ENCODE results near the gene WDR75.

WDR75 gene

GRCh38 chr2:189444322-189444721, 3.0 kb downstream of the WDR75 start:
- no peak for TF ChIP-seq ZNF70 (CRISPR knock-in tag; IDR thresholded peaks at IDR 0.05)
- TF ChIP-seq ZC3H10 (CRISPR knock-in tag; IDR thresholded peaks at IDR 0.05), result no peak
- TF ChIP-seq OSR1 (CRISPR knock-in tag; IDR thresholded peaks at IDR 0.05), result no peak
- TF ChIP-seq TCF4 (CRISPR knock-in tag; IDR thresholded peaks at IDR 0.05; ENCODE audit: borderline replicate concordance), result no peak
- TF ChIP-seq ZFP30 (CRISPR knock-in tag; IDR thresholded peaks at IDR 0.05), result no peak
- TF ChIP-seq TOX (CRISPR knock-in tag; IDR thresholded peaks at IDR 0.05; ENCODE audit: borderline replicate concordance), result no peak
- no peak for ATAC-seq

- ATAC-seq, result no peak
- TF ChIP-seq OSR1 (CRISPR knock-in tag; IDR thresholded peaks at IDR 0.05) (no peak), ARNTL (CRISPR knock-in tag; IDR thresholded peaks at IDR 0.05; ENCODE audit: borderline replicate concordance, low read depth) (no peak), ESRRG (CRISPR knock-in tag; IDR thresholded peaks at IDR 0.05) (no peak), TOX (CRISPR knock-in tag; IDR thresholded peaks at IDR 0.05; ENCODE audit: borderline replicate concordance) (no peak), ZFP30 (CRISPR knock-in tag; IDR thresholded peaks at IDR 0.05) (no peak), ISL1 (CRISPR knock-in tag; IDR thresholded peaks at IDR 0.05) (no peak), CSDC2 (CRISPR knock-in tag; IDR thresholded peaks at IDR 0.05) (no peak), ZNF8 (CRISPR knock-in tag; IDR thresholded peaks at IDR 0.05) (no peak), ZNF70 (CRISPR knock-in tag; IDR thresholded peaks at IDR 0.05) (no peak), ZFP3 (CRISPR knock-in tag; IDR thresholded peaks at IDR 0.05) (no peak), POU6F1 (CRISPR knock-in tag; IDR thresholded peaks at IDR 0.05; ENCODE audit: borderline replicate concordance, low read depth) (no peak), ZC3H10 (CRISPR knock-in tag; IDR thresholded peaks at IDR 0.05) (no peak), RARB (CRISPR knock-in tag; IDR thresholded peaks at IDR 0.05) (no peak)
- TF ChIP-seq, protein P1, sequence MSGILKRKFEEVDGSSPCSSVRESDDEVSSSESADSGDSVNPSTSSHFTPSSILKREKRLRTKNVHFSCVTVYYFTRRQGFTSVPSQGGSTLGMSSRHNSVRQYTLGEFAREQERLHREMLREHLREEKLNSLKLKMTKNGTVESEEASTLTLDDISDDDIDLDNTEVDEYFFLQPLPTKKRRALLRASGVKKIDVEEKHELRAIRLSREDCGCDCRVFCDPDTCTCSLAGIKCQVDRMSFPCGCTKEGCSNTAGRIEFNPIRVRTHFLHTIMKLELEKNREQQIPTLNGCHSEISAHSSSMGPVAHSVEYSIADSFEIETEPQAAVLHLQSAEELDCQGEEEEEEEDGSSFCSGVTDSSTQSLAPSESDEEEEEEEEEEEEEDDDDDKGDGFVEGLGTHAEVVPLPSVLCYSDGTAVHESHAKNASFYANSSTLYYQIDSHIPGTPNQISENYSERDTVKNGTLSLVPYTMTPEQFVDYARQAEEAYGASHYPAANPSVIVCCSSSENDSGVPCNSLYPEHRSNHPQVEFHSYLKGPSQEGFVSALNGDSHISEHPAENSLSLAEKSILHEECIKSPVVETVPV (CRISPR knock-in tag; IDR thresholded peaks at IDR 0.05), result no peak
- TF ChIP-seq, protein P2, sequence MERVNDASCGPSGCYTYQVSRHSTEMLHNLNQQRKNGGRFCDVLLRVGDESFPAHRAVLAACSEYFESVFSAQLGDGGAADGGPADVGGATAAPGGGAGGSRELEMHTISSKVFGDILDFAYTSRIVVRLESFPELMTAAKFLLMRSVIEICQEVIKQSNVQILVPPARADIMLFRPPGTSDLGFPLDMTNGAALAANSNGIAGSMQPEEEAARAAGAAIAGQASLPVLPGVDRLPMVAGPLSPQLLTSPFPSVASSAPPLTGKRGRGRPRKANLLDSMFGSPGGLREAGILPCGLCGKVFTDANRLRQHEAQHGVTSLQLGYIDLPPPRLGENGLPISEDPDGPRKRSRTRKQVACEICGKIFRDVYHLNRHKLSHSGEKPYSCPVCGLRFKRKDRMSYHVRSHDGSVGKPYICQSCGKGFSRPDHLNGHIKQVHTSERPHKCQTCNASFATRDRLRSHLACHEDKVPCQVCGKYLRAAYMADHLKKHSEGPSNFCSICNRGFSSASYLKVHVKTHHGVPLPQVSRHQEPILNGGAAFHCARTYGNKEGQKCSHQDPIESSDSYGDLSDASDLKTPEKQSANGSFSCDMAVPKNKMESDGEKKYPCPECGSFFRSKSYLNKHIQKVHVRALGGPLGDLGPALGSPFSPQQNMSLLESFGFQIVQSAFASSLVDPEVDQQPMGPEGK (CRISPR knock-in tag; IDR thresholded peaks at IDR 0.05; ENCODE audit: borderline replicate concordance), result no peak
These were observed 5.5 kb downstream of the WDR75 start for GRCh38 chr2:189446780-189447179.

DNA sequence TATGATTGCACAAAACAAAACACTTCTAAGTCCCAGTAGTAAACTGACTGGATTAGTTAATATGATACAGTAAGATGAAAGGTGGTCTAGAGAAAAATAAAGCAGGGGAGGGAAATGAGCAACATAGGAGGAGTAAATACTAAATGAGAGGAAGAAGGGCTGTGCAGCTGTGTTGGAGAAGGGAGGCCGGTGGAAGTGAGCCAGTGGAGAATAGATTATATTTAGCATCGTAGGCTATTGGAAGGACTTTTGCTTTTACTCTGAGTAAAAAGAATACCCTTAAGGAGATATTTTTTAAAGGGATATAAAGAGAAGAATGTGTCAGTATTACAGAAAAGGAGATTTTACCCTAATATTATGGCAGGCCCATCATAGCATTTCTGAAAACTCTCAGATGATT, 12.7 kb downstream of the WDR75 start:
- ATAC-seq, result no peak
- TF ChIP-seq TSHZ2 (CRISPR knock-in tag; IDR thresholded peaks at IDR 0.05) (no peak), SNAI2 (CRISPR knock-in tag; IDR thresholded peaks at IDR 0.05) (no peak), OSR1 (CRISPR knock-in tag; IDR thresholded peaks at IDR 0.05) (no peak), RARB (CRISPR knock-in tag; IDR thresholded peaks at IDR 0.05) (no peak), ZNF70 (CRISPR knock-in tag; IDR thresholded peaks at IDR 0.05) (no peak), TOX (CRISPR knock-in tag; IDR thresholded peaks at IDR 0.05; ENCODE audit: borderline replicate concordance) (no peak), CREB5 (CRISPR knock-in tag; IDR thresholded peaks at IDR 0.05; ENCODE audit: low read depth) (no peak), TCF4 (CRISPR knock-in tag; IDR thresholded peaks at IDR 0.05; ENCODE audit: borderline replicate concordance) (no peak), GLIS3 (CRISPR knock-in tag; IDR thresholded peaks at IDR 0.05) (no peak), CSDC2 (CRISPR knock-in tag; IDR thresholded peaks at IDR 0.05) (no peak), ISL1 (CRISPR knock-in tag; IDR thresholded peaks at IDR 0.05) (no peak), ZFP3 (CRISPR knock-in tag; IDR thresholded peaks at IDR 0.05) (no peak), ZFP30 (CRISPR knock-in tag; IDR thresholded peaks at IDR 0.05) (no peak), PPARA (CRISPR knock-in tag; IDR thresholded peaks at IDR 0.05; ENCODE audit: borderline replicate concordance) (no peak), POU6F1 (CRISPR knock-in tag; IDR thresholded peaks at IDR 0.05; ENCODE audit: borderline replicate concordance, low read depth) (no peak), BACH2 (CRISPR knock-in tag; IDR thresholded peaks at IDR 0.05; ENCODE audit: borderline replicate concordance) (no peak)
- TF ChIP-seq, protein P1 (CRISPR knock-in tag; IDR thresholded peaks at IDR 0.05), result no peak

Measured in SK-N-SH treated with all-trans-retinoic acid at 6 μM for 48 hours (cell line).